Measurements from ENCODE around the gene NCKAP1. TPM values are rescaled to one million over a fixed set of nuclear protein-coding genes. Genes with fewer than 3 reads are reported as not detected.

NCKAP1 gene
- total RNA-seq, 2 experiments from 2014 or later: 1.2 to 1.4 TPM

- H3K36me3 Mint-ChIP-seq: no peaks in the 10 kb centered on the region
- peaks cover 7% of the 10 kb centered on the region for H3K4me1 Mint-ChIP-seq
- no peaks in the 10 kb centered on the region for H3K9me3 Mint-ChIP-seq
- no peak overlapping the region for H3K4me3 Mint-ChIP-seq
- H3K27me3 Mint-ChIP-seq: peaks cover 5% of the 10 kb centered on the region
- no peak for DNase-seq
- no peak overlapping the region for H3K27ac Mint-ChIP-seq
Observed at GRCh38 chr2:182952741-182953450, 85.4 kb downstream of the NCKAP1 start.

DNA sequence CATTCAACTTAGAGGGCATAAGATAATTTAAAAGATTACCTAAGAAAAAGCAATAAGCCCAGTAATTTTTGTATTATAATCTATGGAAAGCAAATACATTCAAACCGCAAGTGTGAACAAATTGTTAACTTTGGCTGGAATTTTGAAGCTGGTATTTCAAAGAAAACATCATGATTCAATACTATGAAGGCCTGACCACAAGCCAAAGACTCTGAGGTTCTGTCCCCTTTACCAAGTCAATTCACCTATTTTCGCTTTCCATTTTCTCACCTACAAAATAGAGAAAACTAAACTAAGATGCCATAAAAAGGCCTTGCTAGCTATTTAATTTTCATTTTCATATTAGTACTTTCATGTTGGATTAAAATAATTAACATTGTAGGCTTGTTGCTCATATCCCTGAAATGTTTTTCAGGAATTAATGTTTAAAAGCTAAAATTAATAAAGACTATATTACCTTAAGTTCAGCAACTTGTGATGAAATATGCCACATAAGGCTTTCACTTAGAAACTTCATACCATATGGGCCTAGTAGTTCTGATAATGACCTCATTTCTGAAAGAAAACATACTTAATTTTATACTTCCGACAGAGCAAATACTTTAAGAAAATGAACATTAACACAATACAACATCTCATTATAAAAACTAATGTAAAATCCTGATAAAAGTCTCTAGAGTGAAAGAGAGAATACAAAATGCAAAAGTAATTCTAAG, 86.2 kb downstream of the NCKAP1 start:
- Mint-ChIP-seq H3K27ac (peak overlapping the region; percentile 42), H3K4me3 (no peak overlapping the region), H3K9me3 (no peaks in the 10 kb centered on the region), H3K36me3 (no peaks in the 10 kb centered on the region), H3K4me1 (peaks cover 7% of the 10 kb centered on the region), H3K27me3 (peaks cover 5% of the 10 kb centered on the region)
- DNase-seq: peak; percentile 3

GRCh38 chr2:182950546-182950945, 87.7 kb downstream of the NCKAP1 start:
- Mint-ChIP-seq H3K4me3 (no peak overlapping the region), H3K9me3 (no peaks in the 10 kb centered on the region), H3K4me1 (peaks cover 12% of the 10 kb centered on the region), H3K36me3 (no peaks in the 10 kb centered on the region), H3K27ac (no peak overlapping the region), H3K27me3 (peaks cover 13% of the 10 kb centered on the region)
- DNase-seq: no peak

GRCh38 chr2:182949572-182950189, 88.6 kb downstream of the NCKAP1 start:
- Mint-ChIP-seq H3K4me1 (peaks cover 12% of the 10 kb centered on the region), H3K9me3 (no peaks in the 10 kb centered on the region), H3K27ac (no peak overlapping the region), H3K36me3 (no peaks in the 10 kb centered on the region), H3K4me3 (no peak overlapping the region), H3K27me3 (peaks cover 13% of the 10 kb centered on the region)
- peak; percentile 19 for DNase-seq

GRCh38 chr2:182949052-182949451, 89.2 kb downstream of the NCKAP1 start:
- Mint-ChIP-seq H3K4me3 (no peak overlapping the region), H3K9me3 (no peaks in the 10 kb centered on the region), H3K4me1 (peaks cover 12% of the 10 kb centered on the region), H3K27me3 (peaks cover 9% of the 10 kb centered on the region), H3K36me3 (no peaks in the 10 kb centered on the region), H3K27ac (no peak overlapping the region)
- no peak for DNase-seq

- no peak overlapping the region for H3K27ac Mint-ChIP-seq
- H3K9me3 Mint-ChIP-seq: no peaks in the 10 kb centered on the region
- H3K36me3 Mint-ChIP-seq: no peaks in the 10 kb centered on the region
- no peak for DNase-seq
- H3K27me3 Mint-ChIP-seq: peaks cover 8% of the 10 kb centered on the region
- no peak overlapping the region for H3K4me3 Mint-ChIP-seq
- H3K4me1 Mint-ChIP-seq: peaks cover 5% of the 10 kb centered on the region
Observed at GRCh38 chr2:182946958-182947369, 91.3 kb downstream of the NCKAP1 start.

DNA sequence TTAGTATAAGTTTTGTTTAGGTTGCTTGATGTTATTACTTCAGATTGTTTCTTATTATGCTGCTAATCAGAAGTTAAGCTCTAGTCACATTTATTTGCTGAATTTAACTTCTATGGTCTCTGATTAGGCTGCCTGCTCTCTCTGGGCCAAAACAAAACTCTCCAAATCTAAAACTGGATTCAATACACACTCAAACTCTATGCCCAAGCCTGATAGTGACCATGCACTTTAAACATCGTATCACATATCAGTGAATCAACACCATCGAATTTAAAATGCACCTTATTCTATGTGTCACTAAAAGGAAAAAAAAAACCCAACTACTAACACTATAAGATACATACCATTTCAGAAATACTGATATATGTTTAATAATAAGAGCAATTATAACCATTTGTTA, 94.9 kb downstream of the NCKAP1 start:
- no peak overlapping the region for H3K4me3 Mint-ChIP-seq

GRCh38 chr2:182942756-182943155, 95.5 kb downstream of the NCKAP1 start:
- Mint-ChIP-seq H3K36me3 (no peaks in the 10 kb centered on the region), H3K27me3 (peaks cover 8% of the 10 kb centered on the region), H3K4me1 (peaks cover 5% of the 10 kb centered on the region), H3K4me3 (no peak overlapping the region), H3K27ac (no peak overlapping the region), H3K9me3 (no peaks in the 10 kb centered on the region)
- DNase-seq: no peak

More for the DNA sequence above, 94.9 kb downstream of the NCKAP1 start:
- no peak for DNase-seq
- peaks cover 5% of the 10 kb centered on the region for H3K4me1 Mint-ChIP-seq
- H3K27me3 Mint-ChIP-seq: peaks cover 8% of the 10 kb centered on the region
- no peak overlapping the region for H3K27ac Mint-ChIP-seq
- H3K9me3 Mint-ChIP-seq: no peaks in the 10 kb centered on the region
- H3K36me3 Mint-ChIP-seq: no peaks in the 10 kb centered on the region

DNA sequence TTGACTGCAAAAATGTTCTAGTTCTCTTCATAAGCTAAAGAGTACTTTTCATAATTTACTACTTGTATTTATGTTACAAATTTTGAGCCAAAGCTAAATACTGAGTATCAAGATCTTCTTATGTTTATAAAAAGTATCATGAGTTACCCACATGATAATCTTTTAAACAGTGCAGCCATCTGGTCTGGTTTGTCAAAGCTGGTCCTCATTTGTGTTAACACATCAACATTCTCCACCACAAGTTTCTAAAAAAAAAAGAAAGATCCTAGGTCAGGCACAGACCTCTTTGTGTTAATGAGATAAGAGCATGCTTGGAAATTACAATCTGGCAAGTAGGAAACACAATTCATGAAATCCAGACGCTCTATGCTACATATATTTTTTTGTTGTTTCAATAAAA, 96.3 kb downstream of the NCKAP1 start:
- peaks cover 8% of the 10 kb centered on the region for H3K27me3 Mint-ChIP-seq
- no peaks in the 10 kb centered on the region for H3K9me3 Mint-ChIP-seq
- peaks cover 5% of the 10 kb centered on the region for H3K4me1 Mint-ChIP-seq
- H3K27ac Mint-ChIP-seq: no peak overlapping the region
- no peaks in the 10 kb centered on the region for H3K36me3 Mint-ChIP-seq
- no peak overlapping the region for H3K4me3 Mint-ChIP-seq
- no peak for DNase-seq

DNA sequence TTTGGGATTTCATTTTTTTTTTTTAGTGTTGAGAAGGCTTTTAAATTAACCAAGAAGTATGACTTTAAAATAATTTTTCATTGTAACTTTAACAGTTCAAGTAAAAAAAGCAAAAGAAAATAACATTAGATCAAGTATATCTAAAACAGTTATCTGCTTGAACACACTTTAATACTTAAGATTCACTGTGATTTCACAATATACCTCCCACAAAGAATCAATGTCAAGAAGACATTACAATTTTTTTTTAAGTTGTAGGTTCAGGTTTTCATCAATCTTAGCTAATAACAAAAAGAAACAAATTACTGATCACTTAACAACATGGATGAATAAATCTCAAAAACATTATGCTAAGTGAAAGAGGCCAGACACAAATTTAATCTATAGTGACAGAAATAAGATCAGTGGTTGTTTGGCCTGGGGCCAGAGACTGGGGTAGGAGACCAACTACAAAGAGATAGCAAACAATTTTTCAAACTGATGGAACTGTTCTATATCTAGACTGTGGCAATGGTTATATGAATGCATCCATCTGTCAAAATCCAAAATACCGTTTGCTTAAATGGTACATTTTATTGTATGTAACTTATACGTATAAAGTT, 97.0 kb downstream of the NCKAP1 start:
- Mint-ChIP-seq H3K9me3 (no peaks in the 10 kb centered on the region), H3K27me3 (peaks cover 6% of the 10 kb centered on the region), H3K36me3 (no peaks in the 10 kb centered on the region), H3K27ac (no peak overlapping the region), H3K4me1 (peaks cover 2% of the 10 kb centered on the region), H3K4me3 (no peak overlapping the region)
- DNase-seq: no peak

- H3K36me3 Mint-ChIP-seq: no peaks in the 10 kb centered on the region
- H3K9me3 Mint-ChIP-seq: no peaks in the 10 kb centered on the region
- H3K4me1 Mint-ChIP-seq: no peaks in the 10 kb centered on the region
- no peak overlapping the region for H3K27ac Mint-ChIP-seq
- H3K4me3 Mint-ChIP-seq: no peak overlapping the region
- no peak for DNase-seq
- peaks cover 6% of the 10 kb centered on the region for H3K27me3 Mint-ChIP-seq
Observed at GRCh38 chr2:182937870-182938269, 100.4 kb downstream of the NCKAP1 start.

DNA sequence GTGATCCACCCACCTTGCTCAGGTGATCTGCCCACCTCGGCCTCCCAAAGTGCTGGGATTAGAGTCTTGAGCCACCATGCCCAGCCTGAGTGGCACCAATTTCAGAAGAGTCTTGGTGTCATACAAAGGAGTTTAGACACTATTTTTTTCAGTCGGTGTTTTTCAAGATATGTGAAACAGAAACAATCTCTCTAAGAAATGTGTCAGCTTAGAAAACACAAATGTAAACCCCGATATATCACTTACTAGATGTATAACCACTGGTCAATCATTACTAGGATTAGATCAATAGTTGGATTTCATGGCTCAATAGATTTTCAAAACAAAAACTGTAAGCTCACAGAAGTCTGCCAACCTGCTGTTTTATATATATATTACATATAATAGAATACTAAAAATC, 104.6 kb downstream of the NCKAP1 start:
- H3K36me3 Mint-ChIP-seq: no peaks in the 10 kb centered on the region
- no peaks in the 10 kb centered on the region for H3K4me1 Mint-ChIP-seq
- no peak for DNase-seq
- H3K9me3 Mint-ChIP-seq: no peaks in the 10 kb centered on the region
- no peak overlapping the region for H3K4me3 Mint-ChIP-seq
- H3K27me3 Mint-ChIP-seq: peaks cover 6% of the 10 kb centered on the region
- H3K27ac Mint-ChIP-seq: no peak overlapping the region

DNA sequence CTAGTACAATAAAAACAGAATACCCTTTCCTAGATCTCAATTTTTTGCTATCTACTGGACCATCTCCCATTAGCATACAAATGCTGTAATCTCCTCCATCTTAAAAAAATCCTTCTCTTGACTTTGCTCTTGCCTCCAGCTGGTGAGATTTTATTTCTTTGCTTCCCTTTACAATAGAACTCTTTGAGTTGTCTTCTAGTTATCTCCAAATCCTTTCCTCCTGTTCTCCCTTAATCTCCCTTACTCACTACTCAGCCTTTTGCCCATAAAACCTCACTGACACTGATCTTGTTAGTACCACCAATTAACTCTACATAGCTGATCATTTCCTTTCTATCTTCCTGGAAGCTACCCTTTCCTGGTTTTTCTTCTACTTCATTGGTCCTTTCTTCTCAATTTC, 108.3 kb downstream of the NCKAP1 start:
- Mint-ChIP-seq H3K9me3 (no peaks in the 10 kb centered on the region), H3K4me3 (no peak overlapping the region), H3K4me1 (no peaks in the 10 kb centered on the region), H3K36me3 (no peaks in the 10 kb centered on the region), H3K27ac (no peak overlapping the region), H3K27me3 (peaks cover 3% of the 10 kb centered on the region)
- no peak for DNase-seq

DNA sequence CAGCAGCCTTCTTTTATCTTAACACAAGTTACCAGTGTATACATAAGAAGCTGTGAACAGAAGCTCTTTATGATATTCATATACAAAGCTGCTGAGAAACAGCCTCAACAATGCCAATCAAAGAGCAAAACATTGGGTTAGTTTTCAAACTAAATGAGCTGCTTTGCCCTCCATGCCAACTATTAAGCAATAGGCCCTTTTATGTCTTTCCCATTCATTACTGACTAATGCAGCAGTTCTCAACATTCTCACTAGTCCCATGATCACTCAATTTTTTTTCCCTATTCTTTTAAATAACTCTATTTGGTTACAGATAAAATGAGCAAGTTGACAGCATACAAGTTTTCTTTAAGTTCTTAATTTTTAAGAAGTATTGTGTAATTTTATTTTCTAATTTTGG, 114.0 kb downstream of the NCKAP1 start:
- H3K4me1 Mint-ChIP-seq: no peaks in the 10 kb centered on the region
- H3K36me3 Mint-ChIP-seq: no peaks in the 10 kb centered on the region
- no peak overlapping the region for H3K27ac Mint-ChIP-seq
- no peaks in the 10 kb centered on the region for H3K27me3 Mint-ChIP-seq
- no peak overlapping the region for H3K4me3 Mint-ChIP-seq
- H3K9me3 Mint-ChIP-seq: no peaks in the 10 kb centered on the region
- no peak for DNase-seq

- Mint-ChIP-seq H3K27ac (no peak overlapping the region), H3K27me3 (peaks cover under 1% of the 10 kb centered on the region), H3K4me3 (no peak overlapping the region), H3K36me3 (no peaks in the 10 kb centered on the region), H3K9me3 (no peaks in the 10 kb centered on the region), H3K4me1 (no peaks in the 10 kb centered on the region)
- DNase-seq: no peak
Observed at GRCh38 chr2:182921234-182921633, 117.0 kb downstream of the NCKAP1 start.
